ENCODE measurements around the gene SELL.
"Not testable (repeated sequence)": the region's sequence is repeated elsewhere in the genome, so short reads cannot be mapped to it uniquely, and the experiment has no call there.

The SELL gene

GRCh38 chr1:169727307-169727706, 15.9 kb upstream of the SELL start:
- peaks cover 54% of the 10 kb centered on the region for H3K27me3 ChIP-seq (replicated peaks; ENCODE audit: control insufficient read depth, insufficient read depth, low read length)
- H3K4me1 ChIP-seq (ENCODE audit: control insufficient read depth, insufficient read depth, low read length): no peaks in the 10 kb centered on the region
- no peak for DNase-seq (ENCODE audit: low read depth)
- no peak overlapping the region for H3K4me3 ChIP-seq (ENCODE audit: low read length)
- no peak overlapping the region for H3K9ac ChIP-seq (ENCODE audit: low read length)
- H3K36me3 ChIP-seq (ENCODE audit: control insufficient read depth, insufficient read depth, low read length, severe bottlenecking): no peaks in the 10 kb centered on the region
- no peaks in the 10 kb centered on the region for H3K9me3 ChIP-seq (ENCODE audit: control insufficient read depth, low read length)

DNA sequence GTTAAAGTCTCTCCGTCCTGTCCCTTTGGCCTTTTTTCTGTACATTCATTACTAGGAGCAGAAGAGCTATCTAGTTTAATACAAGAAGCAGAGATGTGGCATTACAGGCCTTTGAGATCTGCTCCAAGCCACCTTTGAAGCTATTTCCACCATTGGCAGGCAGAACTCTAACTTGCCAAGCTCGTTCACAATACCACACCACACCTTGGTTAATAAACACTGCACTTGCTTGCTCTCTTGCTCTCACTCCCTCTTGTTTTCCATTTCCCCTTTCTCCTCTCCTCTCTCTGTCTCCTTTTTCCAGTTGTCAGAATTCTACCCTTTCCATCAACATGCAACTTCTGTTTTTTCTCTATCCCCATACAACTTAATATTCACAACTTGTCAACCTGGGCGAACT, 15.4 kb upstream of the SELL start:
- Histone ChIP-seq H3K4me3 (ENCODE audit: low read length) (no peak overlapping the region), H3K36me3 (ENCODE audit: control insufficient read depth, insufficient read depth, low read length, severe bottlenecking) (no peaks in the 10 kb centered on the region), H3K27me3 (replicated peaks; ENCODE audit: control insufficient read depth, insufficient read depth, low read length) (peaks cover 51% of the 10 kb centered on the region), H3K9me3 (ENCODE audit: control insufficient read depth, low read length) (no peaks in the 10 kb centered on the region), H3K9ac (ENCODE audit: low read length) (no peak overlapping the region), H3K4me1 (ENCODE audit: control insufficient read depth, insufficient read depth, low read length) (no peaks in the 10 kb centered on the region)
- no peak for DNase-seq (ENCODE audit: low read depth)

DNA sequence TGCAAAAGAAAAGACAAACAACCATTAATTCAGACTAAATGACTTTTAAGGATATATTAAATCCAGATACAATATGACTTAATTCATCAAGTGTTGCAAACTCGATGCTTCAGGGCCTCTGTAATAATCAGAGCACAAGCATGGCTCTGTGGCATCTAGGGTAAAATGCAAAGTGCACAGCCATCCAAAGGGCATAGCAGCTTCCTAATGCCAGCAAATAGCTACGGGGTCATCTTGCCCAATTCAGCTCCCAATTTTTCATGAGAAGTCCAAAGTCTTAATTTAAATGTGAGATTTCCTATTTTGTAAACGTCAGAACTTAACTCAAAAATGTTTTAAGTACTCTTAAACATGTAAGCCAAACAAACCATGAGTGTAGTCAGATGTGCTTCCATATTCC, 14.5 kb upstream of the SELL start:
- Histone ChIP-seq H3K27me3 (replicated peaks; ENCODE audit: control insufficient read depth, insufficient read depth, low read length) (peaks cover 43% of the 10 kb centered on the region), H3K4me3 (ENCODE audit: low read length) (no peak overlapping the region), H3K36me3 (ENCODE audit: control insufficient read depth, insufficient read depth, low read length, severe bottlenecking) (no peaks in the 10 kb centered on the region), H3K9ac (ENCODE audit: low read length) (no peak overlapping the region), H3K4me1 (ENCODE audit: control insufficient read depth, insufficient read depth, low read length) (no peaks in the 10 kb centered on the region), H3K9me3 (ENCODE audit: control insufficient read depth, low read length) (no peaks in the 10 kb centered on the region)
- DNase-seq (ENCODE audit: low read depth): no peak

DNA sequence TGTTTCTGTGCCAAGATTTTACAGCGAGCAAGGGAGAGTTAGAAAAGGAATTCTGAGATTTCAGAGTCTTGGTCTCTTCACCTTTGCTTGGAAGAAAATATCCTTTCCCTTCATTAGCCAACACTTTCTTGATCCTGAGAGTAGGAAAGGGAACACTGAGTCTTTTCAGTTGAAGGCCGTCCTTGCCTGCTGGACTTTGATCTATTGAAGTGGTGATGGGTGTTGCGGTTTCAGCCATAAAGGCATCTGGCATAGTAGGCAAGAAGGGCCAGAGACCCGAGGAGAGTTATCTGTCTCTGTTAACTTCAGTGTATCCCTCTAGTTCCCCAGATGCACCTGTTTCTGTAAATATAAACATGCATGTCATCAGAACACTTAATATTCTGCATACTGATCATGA, 12.7 kb upstream of the SELL start:
- Histone ChIP-seq H3K36me3 (ENCODE audit: control insufficient read depth, insufficient read depth, low read length, severe bottlenecking) (no peaks in the 10 kb centered on the region), H3K27me3 (replicated peaks; ENCODE audit: control insufficient read depth, insufficient read depth, low read length) (peaks cover 29% of the 10 kb centered on the region), H3K4me1 (ENCODE audit: control insufficient read depth, insufficient read depth, low read length) (no peaks in the 10 kb centered on the region), H3K9ac (ENCODE audit: low read length) (no peak overlapping the region), H3K9me3 (ENCODE audit: control insufficient read depth, low read length) (no peaks in the 10 kb centered on the region), H3K4me3 (ENCODE audit: low read length) (no peak overlapping the region)
- no peak for DNase-seq (ENCODE audit: low read depth)

DNA sequence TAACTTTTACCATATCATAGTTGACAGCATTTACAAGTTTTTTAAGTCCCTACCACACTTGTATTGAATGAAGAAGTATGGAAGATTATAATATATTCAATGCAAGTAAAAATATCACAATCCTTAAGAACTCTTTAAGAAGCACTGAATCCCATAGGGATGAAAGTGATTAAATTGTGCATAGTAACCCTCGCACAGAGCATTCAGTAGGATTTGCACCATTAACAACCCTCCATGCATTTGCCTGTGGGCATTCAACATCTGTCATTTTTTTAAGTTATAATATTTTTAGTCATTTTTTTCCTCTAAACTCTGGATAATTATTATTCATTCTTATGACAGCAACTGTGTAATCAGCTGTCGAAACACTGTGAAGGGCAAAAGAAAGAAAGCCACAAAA, 12.3 kb upstream of the SELL start:
- H3K9ac ChIP-seq (ENCODE audit: low read length): no peak overlapping the region
- peaks cover 25% of the 10 kb centered on the region for H3K27me3 ChIP-seq (replicated peaks; ENCODE audit: control insufficient read depth, insufficient read depth, low read length)
- no peak overlapping the region for H3K4me3 ChIP-seq (ENCODE audit: low read length)
- no peak for DNase-seq (ENCODE audit: low read depth)
- H3K4me1 ChIP-seq (ENCODE audit: control insufficient read depth, insufficient read depth, low read length): no peaks in the 10 kb centered on the region
- H3K9me3 ChIP-seq (ENCODE audit: control insufficient read depth, low read length): no peaks in the 10 kb centered on the region
- no peaks in the 10 kb centered on the region for H3K36me3 ChIP-seq (ENCODE audit: control insufficient read depth, insufficient read depth, low read length, severe bottlenecking)

GRCh38 chr1:169722779-169723178, 11.4 kb upstream of the SELL start:
- peaks cover 20% of the 10 kb centered on the region for H3K27me3 ChIP-seq (replicated peaks; ENCODE audit: control insufficient read depth, insufficient read depth, low read length)
- H3K4me3 ChIP-seq (ENCODE audit: low read length): no peak overlapping the region
- no peak overlapping the region for H3K9ac ChIP-seq (ENCODE audit: low read length)
- peaks cover 5% of the 10 kb centered on the region for H3K9me3 ChIP-seq (ENCODE audit: control insufficient read depth, low read length)
- H3K36me3 ChIP-seq (ENCODE audit: control insufficient read depth, insufficient read depth, low read length, severe bottlenecking): no peaks in the 10 kb centered on the region
- DNase-seq (ENCODE audit: low read depth): no peak
- H3K4me1 ChIP-seq (ENCODE audit: control insufficient read depth, insufficient read depth, low read length): no peaks in the 10 kb centered on the region

DNA sequence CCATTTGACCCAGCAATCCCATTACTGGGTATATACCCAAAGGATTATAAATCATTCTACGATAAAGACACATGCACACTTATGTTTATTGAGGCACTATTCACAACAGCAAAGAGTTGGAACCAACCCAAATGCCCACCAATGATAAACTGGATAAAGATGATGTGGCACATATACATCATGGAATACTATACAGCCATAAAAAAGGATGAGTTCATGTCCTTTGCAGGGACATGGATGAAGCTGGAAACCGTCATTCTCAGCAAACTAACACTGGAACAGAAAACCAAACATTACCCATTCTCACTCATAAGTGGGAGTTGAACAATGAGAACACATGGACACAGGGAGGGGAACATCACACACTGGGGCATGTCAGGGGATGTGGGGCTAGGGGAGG, 3.7 kb upstream of the SELL start:
- H3K4me3 ChIP-seq (ENCODE audit: low read length); H3K9ac ChIP-seq (ENCODE audit: low read length); H3K4me1 ChIP-seq (ENCODE audit: control insufficient read depth, insufficient read depth, low read length); H3K27me3 ChIP-seq (replicated peaks; ENCODE audit: control insufficient read depth, insufficient read depth, low read length); DNase-seq (ENCODE audit: low read depth); H3K36me3 ChIP-seq (ENCODE audit: control insufficient read depth, insufficient read depth, low read length, severe bottlenecking): not testable (repeated sequence)
- H3K9me3 ChIP-seq (ENCODE audit: control insufficient read depth, low read length): peaks cover 11% of the 10 kb centered on the region

DNA sequence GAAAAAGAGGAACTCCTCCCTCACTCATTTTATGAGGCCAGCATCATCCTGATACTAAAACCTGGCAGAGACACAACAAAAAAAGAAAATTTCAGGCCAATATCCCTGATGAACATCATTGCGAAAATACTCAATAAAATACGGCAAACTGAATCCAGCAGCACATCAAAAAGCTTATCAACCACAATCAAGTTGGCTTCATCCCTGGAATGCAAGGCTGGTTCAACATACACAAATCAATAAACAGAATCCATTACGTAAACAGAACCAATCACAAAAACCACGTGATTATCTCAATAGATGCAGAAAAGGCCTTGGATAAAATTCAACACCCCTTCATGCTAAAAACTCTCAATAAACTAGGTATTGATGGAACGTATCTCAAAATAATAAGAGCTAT, 1.7 kb upstream of the SELL start:
- H3K27me3 ChIP-seq (replicated peaks; ENCODE audit: control insufficient read depth, insufficient read depth, low read length); H3K4me1 ChIP-seq (ENCODE audit: control insufficient read depth, insufficient read depth, low read length); H3K9me3 ChIP-seq (ENCODE audit: control insufficient read depth, low read length): not testable (repeated sequence)

GRCh38 chr1:169712309-169712631, 850 bp upstream of the SELL start:
- peaks cover 2% of the 10 kb centered on the region for H3K9me3 ChIP-seq (ENCODE audit: control insufficient read depth, low read length)
- no peak overlapping the region for H3K9ac ChIP-seq (ENCODE audit: low read length)
- H3K4me1 ChIP-seq (ENCODE audit: control insufficient read depth, insufficient read depth, low read length): peaks cover 6% of the 10 kb centered on the region
- H3K4me3 ChIP-seq (ENCODE audit: low read length): no peak overlapping the region
- H3K36me3 ChIP-seq (ENCODE audit: control insufficient read depth, insufficient read depth, low read length, severe bottlenecking): no peaks in the 10 kb centered on the region
- no peaks in the 10 kb centered on the region for H3K27me3 ChIP-seq (replicated peaks; ENCODE audit: control insufficient read depth, insufficient read depth, low read length)
- no peak for DNase-seq (ENCODE audit: low read depth)

More for the DNA sequence above, 1.7 kb upstream of the SELL start:
- not testable (repeated sequence) for H3K4me3 ChIP-seq (ENCODE audit: low read length); DNase-seq (ENCODE audit: low read depth); H3K9ac ChIP-seq (ENCODE audit: low read length); H3K36me3 ChIP-seq (ENCODE audit: control insufficient read depth, insufficient read depth, low read length, severe bottlenecking)

GRCh38 chr1:169708647-169709046, 2.8 kb downstream of the SELL start:
- H3K9ac ChIP-seq (ENCODE audit: low read length): no peak overlapping the region
- peaks cover 6% of the 10 kb centered on the region for H3K4me1 ChIP-seq (ENCODE audit: control insufficient read depth, insufficient read depth, low read length)
- no peaks in the 10 kb centered on the region for H3K36me3 ChIP-seq (ENCODE audit: control insufficient read depth, insufficient read depth, low read length, severe bottlenecking)
- no peak for DNase-seq (ENCODE audit: low read depth)
- H3K4me3 ChIP-seq (ENCODE audit: low read length): no peak overlapping the region
- no peaks in the 10 kb centered on the region for H3K27me3 ChIP-seq (replicated peaks; ENCODE audit: control insufficient read depth, insufficient read depth, low read length)
- no peaks in the 10 kb centered on the region for H3K9me3 ChIP-seq (ENCODE audit: control insufficient read depth, low read length)

GRCh38 chr1:169707912-169708604, 3.4 kb downstream of the SELL start:
- H3K9ac ChIP-seq (ENCODE audit: low read length): no peak overlapping the region
- no peak overlapping the region for H3K4me3 ChIP-seq (ENCODE audit: low read length)
- H3K27me3 ChIP-seq (replicated peaks; ENCODE audit: control insufficient read depth, insufficient read depth, low read length): peaks cover 3% of the 10 kb centered on the region
- no peaks in the 10 kb centered on the region for H3K36me3 ChIP-seq (ENCODE audit: control insufficient read depth, insufficient read depth, low read length, severe bottlenecking)
- H3K4me1 ChIP-seq (ENCODE audit: control insufficient read depth, insufficient read depth, low read length): peaks cover 6% of the 10 kb centered on the region
- no peak for DNase-seq (ENCODE audit: low read depth)
- H3K9me3 ChIP-seq (ENCODE audit: control insufficient read depth, low read length): no peaks in the 10 kb centered on the region

- H3K36me3 ChIP-seq (ENCODE audit: control insufficient read depth, insufficient read depth, low read length, severe bottlenecking): no peaks in the 10 kb centered on the region
- H3K4me3 ChIP-seq (ENCODE audit: low read length): no peak overlapping the region
Observed at GRCh38 chr1:169704797-169705196, 6.6 kb downstream of the SELL start.

More at GRCh38 chr1:169704797-169705196, 6.6 kb downstream of the SELL start:
- no peak for DNase-seq (ENCODE audit: low read depth)
- H3K9ac ChIP-seq (ENCODE audit: low read length): no peak overlapping the region
- H3K27me3 ChIP-seq (replicated peaks; ENCODE audit: control insufficient read depth, insufficient read depth, low read length): peaks cover 7% of the 10 kb centered on the region
- no peaks in the 10 kb centered on the region for H3K9me3 ChIP-seq (ENCODE audit: control insufficient read depth, low read length)
- no peaks in the 10 kb centered on the region for H3K4me1 ChIP-seq (ENCODE audit: control insufficient read depth, insufficient read depth, low read length)
